Activated gamma-delta T cell treated with Interleukin-2 at 50 U/mL for 16 hours (primary cell): ENCODE results near the gene MEX3D.
"Not testable (repeated sequence)": the region's sequence is repeated elsewhere in the genome, so short reads cannot be mapped to it uniquely, and the experiment has no call there.

Source experiments
- DNase-seq: peaks from one replicate; pipeline ENCODE4 v3.0.0-alpha.2; 2020

MEX3D gene

GRCh38 chr19:1570836-1571235 is 2.7 kb upstream of the MEX3D start:
- DNase-seq = no peak

- DNase-seq = no peak
Measured at GRCh38 chr19:1569997-1570396, 1.9 kb upstream of the MEX3D start.

- DNase-seq = no peak
Measured at GRCh38 chr19:1567848-1568227, 287 bp downstream of the MEX3D start.

- no peak for DNase-seq
Measured at GRCh38 chr19:1567116-1567847, 843 bp downstream of the MEX3D start.

GRCh38 chr19:1566392-1567115 is 1.6 kb downstream of the MEX3D start:
- no peak for DNase-seq

GRCh38 chr19:1563251-1563650 is 4.9 kb downstream of the MEX3D start:
- DNase-seq = no peak

- no peak for DNase-seq
Measured at GRCh38 chr19:1561236-1561842, 6.8 kb downstream of the MEX3D start.

GRCh38 chr19:1560286-1560882 is 7.7 kb downstream of the MEX3D start:
- no peak for DNase-seq

- no peak for DNase-seq
Measured at GRCh38 chr19:1558552-1558951, 9.6 kb downstream of the MEX3D start.

- no peak for DNase-seq
Measured at GRCh38 chr19:1556390-1557070, 11.6 kb downstream of the MEX3D start.

- no peak for DNase-seq
Measured at GRCh38 chr19:1555487-1556389, 12.4 kb downstream of the MEX3D start.

GRCh38 chr19:1554968-1555367 is 13.2 kb downstream of the MEX3D start:
- no peak for DNase-seq

GRCh38 chr19:1553415-1553814 is 14.7 kb downstream of the MEX3D start:
- no peak for DNase-seq

- no peak for DNase-seq
Measured at GRCh38 chr19:1551068-1552040, 16.8 kb downstream of the MEX3D start.

GRCh38 chr19:1549332-1549945 is 18.7 kb downstream of the MEX3D start:
- DNase-seq = no peak

- no peak for DNase-seq
Measured at GRCh38 chr19:1540365-1540925, 27.7 kb downstream of the MEX3D start.

GRCh38 chr19:1539749-1540148 is 28.4 kb downstream of the MEX3D start:
- DNase-seq = not testable (repeated sequence)

- DNase-seq = no peak
Measured at GRCh38 chr19:1538978-1539377, 29.1 kb downstream of the MEX3D start.

GRCh38 chr19:1535699-1536098 is 32.4 kb downstream of the MEX3D start:
- not testable (repeated sequence) for DNase-seq

- no peak for DNase-seq
Measured at GRCh38 chr19:1534972-1535371, 33.2 kb downstream of the MEX3D start.
